K562 (cell line): ENCODE results near the gene FKBP2. TPM values are rescaled to one million over a fixed set of nuclear protein-coding genes. Genes with fewer than 3 reads are reported as not detected.

ENCODE experiments used
- ATAC-seq: fragments of 200-7000 bp; cut with Tn5 transposase; 3 replicates; pipeline ENCODE4 v1.9.1; 2020; ENCODE audit warnings: moderate library complexity
- BruUV-seq: library from RNA; stranded (reverse); fragments of 400-500 nt; replicated peaks from 2 replicates; lab custom pipeline; 2021; lab: Mats Ljungman, UMichigan
- CTCF ChIA-PET: fragments of 300-600 bp; formaldehyde crosslinking; extraction: SDS; loops from one replicate; lab custom pipeline; 2021; ENCODE audit warnings: low intra/inter-chr PET ratio; lab: Yijun Ruan, JAX
- POLR2A ChIA-PET: fragments of 300-600, 350-650 bp; sonication (Branson Sonifier 250); formaldehyde crosslinking; extraction: SDS; loops from one replicate; lab custom pipeline; 2021; ENCODE audit warnings: antibody characterized with exemption, inconsistent platforms; lab: Yijun Ruan, JAX
- DNase-seq, 4 experiments: peaks; one replicate each; pipeline versions ENCODE4 v3.0.0 to v3.0.0-alpha.2; 2011 to 2018; ENCODE audit warnings: low spot score in 3 of 4, mixed read lengths in 3 of 4; ENCODE audit errors: extremely low read depth in 1 of 4
- FAIRE-seq: peaks from 2 replicates; lab custom pipeline; 2011; peaks lifted over from hg19 to GRCh38; lab: Jason Lieb, UNC
- H2AFZ ChIP-seq: 2 replicates; pipeline ENCODE4 v1.6.0; 2011; ENCODE audit warnings: low read depth, low read length, control low read depth, inconsistent platforms
- H3K27ac ChIP-seq: fragments of 200-600 bp; 3 replicates; pipeline ENCODE4 v1.8.0; 2011; ENCODE audit warnings: low read depth, mild to moderate bottlenecking, control low read depth, inconsistent platforms, low read length, moderate library complexity, mixed read lengths; ENCODE audit errors: extremely low read depth
- H3K27me3 ChIP-seq, 2 experiments: fragments of 300-600 bp in 1 of 2; 2 replicates in 1 of 2; 3 replicates in 1 of 2; pipeline versions ENCODE4 v1.6.0 to v1.8.0; 2011; ENCODE audit warnings: inconsistent platforms in 2 of 2, low read length in 2 of 2, mild to moderate bottlenecking in 1 of 2, mixed read lengths in 1 of 2, moderate library complexity in 1 of 2; ENCODE audit not compliant: control insufficient read depth in 2 of 2, insufficient read depth in 2 of 2
- H3K36me3 ChIP-seq: fragments of 300-600 bp; 3 replicates; pipeline ENCODE4 v1.8.0; 2011; ENCODE audit warnings: mild to moderate bottlenecking, low read length, inconsistent platforms; ENCODE audit not compliant: control insufficient read depth, insufficient read depth
- H3K4me1 ChIP-seq, 2 experiments: fragments of 200-600 bp in 1 of 2; replicated peaks in 1 of 2; 2 replicates in 1 of 2; 3 replicates in 1 of 2; pipeline versions ENCODE4 v1.5.1 to v1.8.0; 2011; ENCODE audit warnings: inconsistent platforms in 2 of 2, low read length in 2 of 2, mild to moderate bottlenecking in 1 of 2, mixed read lengths in 1 of 2, moderate library complexity in 1 of 2; ENCODE audit not compliant: control insufficient read depth in 2 of 2, insufficient read depth in 2 of 2
- H3K4me2 ChIP-seq: 2 replicates; pipeline ENCODE4 v1.6.1; 2011; ENCODE audit warnings: low read length, control low read depth, inconsistent platforms, mixed read lengths; ENCODE audit not compliant: insufficient read depth
- H3K4me3 ChIP-seq: fragments of 200-600 bp; sonication (generic), shearing (Covaris generic); 2 replicates; pipeline ENCODE4 v1.5.1; 2016; ENCODE audit warnings: control low read depth, inconsistent platforms
- H3K79me2 ChIP-seq: fragments of 200-600 bp; 3 replicates; pipeline ENCODE4 v1.8.0; 2011; ENCODE audit warnings: low read length, inconsistent platforms; ENCODE audit not compliant: control insufficient read depth, insufficient read depth
- H3K9ac ChIP-seq, 2 experiments: 2 replicates each; pipeline versions ENCODE4 v1.6.0 to v1.6.1; 2011; ENCODE audit warnings: low read depth in 2 of 2, low read length in 2 of 2, control low read depth in 1 of 2, inconsistent platforms in 1 of 2, mild to moderate bottlenecking in 1 of 2, mixed read lengths in 1 of 2; ENCODE audit not compliant: insufficient read depth in 1 of 2
- H3K9me1 ChIP-seq: one replicate; pipeline ENCODE4 v1.6.0; 2011; ENCODE audit warnings: inconsistent platforms, mild to moderate bottlenecking, low read length, moderate library complexity; ENCODE audit not compliant: control insufficient read depth, insufficient read depth
- H3K9me3 ChIP-seq: replicated peaks from 2 replicates; pipeline ENCODE4 v1.5.1; 2011; ENCODE audit warnings: low read depth, low read length, inconsistent platforms; ENCODE audit not compliant: control insufficient read depth, insufficient read depth
- H4K20me1 ChIP-seq: replicated peaks from 2 replicates; pipeline ENCODE4 v1.6.1; 2011; ENCODE audit warnings: low read length, inconsistent platforms, mixed read lengths; ENCODE audit not compliant: control insufficient read depth, insufficient read depth
- ASH1L ChIP-seq: fragments of 450-650 bp; IDR thresholded peaks from 2 replicates; pipeline ENCODE4 v1.6.1; 2018; ENCODE audit warnings: borderline replicate concordance, mild to moderate bottlenecking, low read depth; ENCODE audit not compliant: partially characterized antibody
- BRD9 ChIP-seq: fragments of 450-650 bp; IDR thresholded peaks from 2 replicates; pipeline ENCODE4 v1.6.1; 2018; ENCODE audit warnings: low read depth; ENCODE audit not compliant: partially characterized antibody
- CREBBP ChIP-seq: IDR thresholded peaks from one replicate; pipeline ENCODE4 v1.6.1; 2012; ENCODE audit warnings: low read depth, mild to moderate bottlenecking, control low read depth, inconsistent platforms, low read length
- E4F1 ChIP-seq: fragments of 250-450 bp; sonication (Bioruptor Pico); IDR thresholded peaks from 2 replicates; pipeline ENCODE4 v1.5.0; 2021; ENCODE audit warnings: mild to moderate bottlenecking, borderline replicate concordance
- KDM1A ChIP-seq, 2 experiments: fragments of 450-650 bp; IDR thresholded peaks; 2 replicates each; pipeline ENCODE4 v1.6.1; 2016; ENCODE audit warnings: mild to moderate bottlenecking in 2 of 2
- MYC ChIP-seq, 2 experiments: fragments of 250-450 bp in 1 of 2; sonication (Bioruptor Pico) in 1 of 2; IDR thresholded peaks; 2 replicates each; pipeline versions ENCODE4 v1.5.1 to v1.6.1; 2012 to 2021; ENCODE audit warnings: low read depth in 2 of 2, borderline replicate concordance in 1 of 2, improper control_type of control experiment in 1 of 2, low read length in 1 of 2, mild to moderate bottlenecking in 1 of 2, moderate library complexity in 1 of 2
- PHF21A ChIP-seq: fragments of 450-650 bp; IDR thresholded peaks from 2 replicates; pipeline ENCODE4 v1.6.1; 2017; ENCODE audit warnings: low read depth, borderline replicate concordance
- PTBP1 ChIP-seq: fragments of 200-400 bp; formaldehyde crosslinking; IDR thresholded peaks from 2 replicates; pipeline ENCODE4 v1.6.1; 2017; ENCODE audit warnings: low read depth, low read length
- RBFOX2 ChIP-seq: fragments of 200-400 bp; formaldehyde crosslinking; IDR thresholded peaks from 2 replicates; pipeline ENCODE4 v1.6.1; 2017; ENCODE audit warnings: low read depth, mild to moderate bottlenecking, low read length, moderate library complexity
- THAP12 ChIP-seq: fragments of 250-450 bp; sonication (Bioruptor Pico); IDR thresholded peaks from 2 replicates; pipeline ENCODE4 v1.9.0; 2021; ENCODE audit warnings: mild to moderate bottlenecking, inconsistent platforms
- ZNF239 ChIP-seq: fragments of 250-450 bp; sonication (Bioruptor Pico); IDR thresholded peaks from 2 replicates; pipeline ENCODE4 v1.4.0; 2020; ENCODE audit warnings: mild to moderate bottlenecking
- ZNF431 ChIP-seq: sonication (generic); formaldehyde crosslinking; IDR thresholded peaks from 2 replicates; pipeline ENCODE4 v1.8.0; 2022; ENCODE audit warnings: mild to moderate bottlenecking, missing genetic modification reagents
- ZNF551 ChIP-seq: fragments of 250-450 bp; sonication (Bioruptor Pico); IDR thresholded peaks from 2 replicates; pipeline ENCODE4 v1.5.0; 2021; ENCODE audit warnings: mild to moderate bottlenecking, moderate library complexity
- ZNF589 ChIP-seq: fragments of 200-800 bp; sonication (Bioruptor generic); IDR thresholded peaks from 2 replicates; pipeline ENCODE4 v1.6.1; 2016; ENCODE audit warnings: low read depth, missing genetic modification characterization, missing compliant biosample characterization
- WGBS: fragments of 100-300 bp; shearing (Covaris generic); methylation state at CpG from one replicate; pipeline ENCODE4 v1.1.6; 2016; ENCODE audit warnings: low coverage, mixed read lengths; ENCODE audit not compliant: insufficient coverage; ENCODE audit errors: missing lambda C conversion rate; 5-methylcytosine and 5-hydroxymethylcytosine counted together
- in situ Hi-C: fragments of 300-500 bp; cut with MboI; formaldehyde crosslinking; loops from 4 replicates; pipeline ENCODE4 v1.15.0; 2018; ENCODE audit warnings: inconsistent platforms, mixed read lengths
- intact Hi-C: fragments of 100-400 bp; cut with micrococcal nuclease; formaldehyde crosslinking; loops from 2 replicates; pipeline ENCODE4 v1.14.2; 2022
- polyA plus RNA-seq, 8 experiments: library from polyadenylated mRNA; depleted of rRNA in 4 of 8; stranded (reverse) in 5 of 8; unstranded in 3 of 8; fragments of >200 nt; fragmentation: Nextera tagmentation in 2 of 8; fragmentation: Illumina TruSeq in 1 of 8; extraction: Ambion mirVana in 2 of 8; extraction: Trizol in 1 of 8; gene quantifications; 2 replicates each; pipeline versions ENCODE4 v1.2.1 to v1.2.3, GENCODE V29; 2011 to 2014; ENCODE audit warnings: inconsistent platforms in 1 of 8, missing spikeins in 1 of 8
- total RNA-seq, 7 experiments: library from RNA; depleted of rRNA in 6 of 7; stranded (reverse); fragments of >200 nt in 6 of 7; fragmentation: Illumina TruSeq in 2 of 7; extraction: Trizol in 2 of 7; gene quantifications; 2 replicates each; pipeline versions ENCODE4 v1.2.1 to v1.2.3, GENCODE V29; 2011 to 2021; ENCODE audit warnings: low replicate concordance in 1 of 7

FKBP2 gene
- total and polyA plus RNA-seq, 9 of the 15 experiments (the other 6 are each of a cell fraction or from before 2014, with no cell fraction given): 3.5 to 151 (median 58.1) TPM

GRCh38 chr11:64204464-64204989 is 36.4 kb upstream of the FKBP2 start (continued):
- TF ChIP-seq E4F1 (CRISPR knock-in tag): no peak
- no peak for TF ChIP-seq ZNF551 (CRISPR knock-in tag)

GRCh38 chr11:64206457-64207255 is 34.2 kb upstream of the FKBP2 start, which contains the start of gene FERMT3:
FERMT3 (plus strand) TSS chr11:64206721; CDS start chr11:64207365, 644 bp downstream.
- Histone ChIP-seq H3K27ac (peak within 1 kb of the TSS; percentile 100), H3K36me3 (peaks cover 89% of the 10 kb centered on the region), H2AFZ (peak within 1 kb of the TSS; percentile 76), H3K27me3 (no peaks in the 10 kb centered on the region), H3K4me2 (peak within 1 kb of the TSS; percentile 97), H3K4me1 (peaks cover 36 to 70% of the 10 kb centered on the region in 2 experiments), H3K9me3 (no peaks in the 10 kb centered on the region), H3K9me1 (peaks cover 8% of the 10 kb centered on the region), H3K79me2 (peaks cover 47% of the 10 kb centered on the region), H3K4me3 (peak within 1 kb of the TSS; percentile 77), H4K20me1 (no peaks in the 10 kb centered on the region; the same call in 1 of the 2 replicates), H3K9ac (peak within 1 kb of the TSS; percentile 99 to 100)
- ChIA-PET CTCF (interaction anchor here (0.7 to 2.6 kb wide), 2 partner anchors 95 to 137 kb away, joined by 3 to 9 read pairs; no protein-coding TSS in a partner anchor), POLR2A (interaction anchor here (0.5 to 8.2 kb wide), 35 partner anchors 9 to 498 kb away, joined by 3 to 77 read pairs (median 5); partner anchors contain the start of genes BAD, CATSPERZ, COX8A and DNAJC4)
- TSS peak; percentile 57 for BruUV-seq
- ATAC-seq: peak; percentile 68
- peak; percentile 71 for FAIRE-seq
- intact Hi-C loops (loop anchor here (2.0 to 5.0 kb wide), 3 partner anchors 24 to 151 kb away; partner anchors contain the start of genes DNAJC4, PPP1R14B and RPS6KA4), in situ Hi-C loops (no loop called here)
- peak; percentile 72 to 84 (median 76) for DNase-seq
- 1% methylated on average over 22 of the region's 27 CpGs for WGBS
- TF ChIP-seq CREBBP: no peak
- TF ChIP-seq ZNF589: no peak
- TF ChIP-seq ZNF431: no peak
- no peak for TF ChIP-seq ZNF239
- no peak for TF ChIP-seq PHF21A
- TF ChIP-seq MYC (IDR thresholded peaks at IDR 0.05; ENCODE audit: low read depth, low read length): peak; percentile 18
- TF ChIP-seq MYC (CRISPR knock-in tag; IDR thresholded peaks at IDR 0.05; ENCODE audit: borderline replicate concordance, low read depth): no peak
- TF ChIP-seq ASH1L: no peak
- TF ChIP-seq KDM1A (IDR thresholded peaks at IDR 0.05): peak in 1 of 2 experiments; percentile 40; a peak in 1 of 4 replicates
- TF ChIP-seq PTBP1: peak; percentile 69; the same call in 1 of the 2 replicates
- TF ChIP-seq THAP12 (CRISPR knock-in tag): no peak
- peak; percentile 57 for TF ChIP-seq BRD9
- peak; percentile 93 for TF ChIP-seq RBFOX2
